CD4-positive, alpha-beta T cell treated with Interferon alpha-2 for 1 hour (primary cell): Measurements from ENCODE around the gene LTO1.

Source experiments
- DNase-seq, 2 donors: peaks; one replicate each; pipeline ENCODE4 v3.0.0-alpha.2; 2020 to 2022

Gene LTO1

DNA sequence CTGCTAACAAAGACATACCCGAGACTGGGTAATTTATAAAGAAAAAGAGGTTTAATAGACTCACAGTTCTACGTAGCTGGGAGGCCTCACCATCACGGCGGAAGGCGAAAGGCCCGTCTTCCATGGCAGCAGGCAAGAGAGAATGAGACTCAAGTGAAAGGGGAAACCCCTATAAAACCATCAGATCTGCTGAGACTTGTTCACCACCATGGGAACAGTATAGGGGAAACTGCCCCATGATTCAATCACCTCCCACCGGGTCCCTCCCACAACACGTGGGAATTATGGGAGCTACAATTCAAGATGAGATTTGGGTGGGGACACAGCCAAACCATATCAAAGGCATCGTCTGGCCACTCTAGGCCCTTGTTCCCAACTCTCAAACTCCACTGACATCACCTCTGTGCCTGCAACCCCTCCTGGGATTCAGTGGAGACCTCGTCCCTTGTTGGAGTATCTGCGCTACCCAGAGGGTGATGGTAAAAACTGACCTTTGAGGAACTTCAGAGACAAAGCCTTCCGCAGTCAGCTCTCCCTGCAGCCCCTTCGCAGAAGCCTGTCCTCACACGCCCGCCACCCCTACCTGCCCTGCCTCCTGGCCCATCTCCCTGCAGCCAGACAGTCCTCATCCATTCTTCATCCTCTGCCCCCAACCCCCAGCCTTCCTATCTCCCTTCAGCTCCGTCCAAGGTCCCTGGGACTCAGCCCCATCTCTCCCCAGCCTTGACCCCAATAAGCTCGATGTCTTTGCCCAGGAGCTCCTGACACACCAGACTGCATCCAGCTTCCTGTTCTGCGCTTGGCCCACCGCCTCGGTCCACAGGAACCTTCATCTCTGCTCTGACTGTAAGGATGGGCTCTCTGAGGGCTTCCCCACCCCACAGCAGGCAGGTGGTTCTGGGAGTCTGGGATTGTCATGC is 18.4 kb downstream of the LTO1 start:
- DNase-seq = no peak

DNA sequence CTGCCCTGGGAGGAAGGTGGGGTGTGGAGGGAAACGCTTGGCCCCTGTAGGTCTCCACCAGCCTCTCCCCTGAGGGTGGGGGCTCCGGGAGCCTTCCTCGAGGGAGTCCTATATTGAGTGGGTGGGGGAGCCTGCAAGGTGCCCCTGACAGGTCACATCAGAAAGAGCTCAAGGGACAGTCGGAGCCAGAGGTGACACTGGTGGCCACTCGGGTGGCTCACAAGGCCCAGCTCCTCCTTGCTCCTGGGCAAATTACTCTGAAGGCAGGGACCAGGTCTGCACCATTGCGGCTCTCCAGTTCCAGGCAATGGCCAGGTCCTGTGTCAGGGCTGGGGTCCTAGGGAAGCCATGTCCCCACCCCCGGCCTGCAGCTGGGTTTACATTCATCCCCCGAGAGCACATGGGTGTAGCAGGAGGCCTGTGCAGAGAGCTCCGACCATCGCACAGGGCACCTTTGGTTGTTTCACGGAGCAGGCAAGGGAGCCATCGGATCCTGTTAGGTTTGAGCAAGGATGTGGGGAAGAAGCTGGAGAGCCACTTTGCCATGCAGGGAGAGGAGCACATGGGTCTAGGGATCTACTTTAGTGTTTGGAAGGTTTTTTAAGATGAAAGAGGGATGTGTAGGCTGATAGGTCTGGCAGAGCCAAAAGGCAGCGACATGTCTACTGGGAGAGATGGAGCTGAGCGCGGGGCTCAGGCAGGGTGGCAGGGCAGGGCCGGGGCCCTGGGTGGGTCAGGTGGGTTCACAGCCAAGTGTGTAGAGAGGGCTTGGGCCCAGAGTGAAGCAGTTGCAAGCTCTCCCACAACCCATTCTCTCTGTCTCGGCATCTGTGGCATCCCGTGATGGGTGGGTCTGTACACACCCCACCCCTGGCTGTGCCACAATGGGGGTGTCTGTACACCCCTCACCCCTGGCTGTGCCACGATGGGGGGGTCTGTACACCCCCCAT is 19.4 kb downstream of the LTO1 start:
- DNase-seq = no peak

DNA sequence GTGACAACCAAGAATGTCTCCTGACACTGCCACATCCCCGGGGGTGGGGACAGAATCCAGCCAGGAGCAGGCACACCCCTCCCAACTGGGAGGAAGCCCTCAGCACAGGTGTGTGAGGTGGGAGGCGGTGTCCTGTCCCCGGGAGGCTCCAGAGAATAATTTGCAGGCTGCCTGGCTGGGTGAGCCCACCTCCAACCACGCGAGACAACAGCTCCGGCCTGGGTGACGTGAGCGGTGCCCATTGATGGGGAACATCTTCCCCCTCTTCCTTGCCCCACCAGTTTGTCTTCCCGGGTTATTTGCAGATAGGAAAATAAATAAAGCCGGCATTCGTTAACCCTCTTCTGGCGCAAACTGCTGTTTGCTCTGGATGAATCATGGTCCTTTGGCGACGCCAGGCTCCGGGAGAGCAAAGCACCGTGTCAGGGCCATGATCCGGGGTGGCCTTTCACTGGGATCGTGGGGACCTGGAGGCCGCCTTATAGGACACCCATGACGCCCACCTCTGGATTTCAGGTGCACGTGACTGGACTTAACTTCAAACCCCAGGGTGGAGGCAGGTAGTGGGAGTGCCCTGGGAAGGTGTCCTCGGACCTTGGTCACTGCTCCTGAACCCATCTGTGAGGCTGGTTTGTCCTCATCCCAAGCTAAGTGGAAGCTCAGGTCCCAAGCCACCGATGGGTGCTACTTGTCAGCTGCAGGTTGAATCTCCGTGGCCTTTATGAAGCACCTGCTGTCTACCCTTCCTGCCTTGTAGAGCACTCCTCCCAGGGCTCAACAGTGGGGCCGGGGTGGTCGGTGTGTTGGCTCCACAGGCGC is 20.3 kb downstream of the LTO1 start:
- DNase-seq = no peak

DNA sequence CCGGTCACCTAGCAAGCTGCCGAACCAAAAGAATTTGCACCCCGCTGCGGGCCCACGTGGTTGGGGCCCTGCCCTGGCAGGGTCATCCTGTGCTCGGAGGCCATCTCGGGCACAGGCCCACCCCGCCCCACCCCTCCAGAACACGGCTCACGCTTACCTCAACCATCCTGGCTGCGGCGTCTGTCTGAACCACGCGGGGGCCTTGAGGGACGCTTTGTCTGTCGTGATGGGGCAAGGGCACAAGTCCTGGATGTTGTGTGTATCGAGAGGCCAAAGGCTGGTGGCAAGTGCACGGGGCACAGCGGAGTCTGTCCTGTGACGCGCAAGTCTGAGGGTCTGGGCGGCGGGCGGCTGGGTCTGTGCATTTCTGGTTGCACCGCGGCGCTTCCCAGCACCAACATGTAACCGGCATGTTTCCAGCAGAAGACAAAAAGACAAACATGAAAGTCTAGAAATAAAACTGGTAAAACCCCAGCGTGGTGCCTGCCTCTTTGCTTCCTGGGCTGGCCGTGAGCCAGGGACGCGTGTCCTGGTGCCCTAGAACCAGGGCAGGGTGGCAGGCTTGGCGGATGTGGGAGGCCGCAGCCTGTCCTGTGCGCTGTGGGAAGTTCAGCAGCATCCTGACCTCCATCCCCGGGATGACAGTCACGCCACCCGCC is 21.0 kb downstream of the LTO1 start:
- no peak for DNase-seq

DNA sequence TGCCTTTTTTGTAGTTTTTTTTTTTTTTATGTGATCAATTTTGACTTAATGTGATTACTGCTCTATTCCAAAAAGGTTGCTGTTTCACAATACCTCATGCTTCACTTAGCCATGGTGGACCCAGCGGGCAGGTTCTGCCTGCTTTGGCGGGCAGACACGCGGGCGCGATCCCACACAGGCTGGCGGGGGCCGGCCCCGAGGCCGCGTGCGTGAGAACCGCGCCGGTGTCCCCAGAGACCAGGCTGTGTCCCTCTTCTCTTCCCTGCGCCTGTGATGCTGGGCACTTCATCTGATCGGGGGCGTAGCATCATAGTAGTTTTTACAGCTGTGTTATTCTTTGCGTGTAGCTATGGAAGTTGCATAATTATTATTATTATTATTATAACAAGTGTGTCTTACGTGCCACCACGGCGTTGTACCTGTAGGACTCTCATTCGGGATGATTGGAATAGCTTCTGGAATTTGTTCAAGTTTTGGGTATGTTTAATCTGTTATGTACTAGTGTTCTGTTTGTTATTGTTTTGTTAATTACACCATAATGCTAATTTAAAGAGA is 21.7 kb downstream of the LTO1 start:
- no peak for DNase-seq

DNA sequence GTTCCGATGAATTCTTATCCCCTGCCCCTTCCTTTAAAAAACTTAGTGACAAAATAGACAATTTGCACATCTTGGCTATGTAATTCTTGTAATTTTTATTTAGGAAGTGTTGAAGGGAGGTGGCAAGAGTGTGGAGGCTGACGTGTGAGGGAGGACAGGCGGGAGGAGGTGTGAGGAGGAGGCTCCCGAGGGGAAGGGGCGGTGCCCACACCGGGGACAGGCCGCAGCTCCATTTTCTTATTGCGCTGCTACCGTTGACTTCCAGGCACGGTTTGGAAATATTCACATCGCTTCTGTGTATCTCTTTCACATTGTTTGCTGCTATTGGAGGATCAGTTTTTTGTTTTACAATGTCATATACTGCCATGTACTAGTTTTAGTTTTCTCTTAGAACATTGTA is 22.2 kb downstream of the LTO1 start:
- DNase-seq = no peak

DNA sequence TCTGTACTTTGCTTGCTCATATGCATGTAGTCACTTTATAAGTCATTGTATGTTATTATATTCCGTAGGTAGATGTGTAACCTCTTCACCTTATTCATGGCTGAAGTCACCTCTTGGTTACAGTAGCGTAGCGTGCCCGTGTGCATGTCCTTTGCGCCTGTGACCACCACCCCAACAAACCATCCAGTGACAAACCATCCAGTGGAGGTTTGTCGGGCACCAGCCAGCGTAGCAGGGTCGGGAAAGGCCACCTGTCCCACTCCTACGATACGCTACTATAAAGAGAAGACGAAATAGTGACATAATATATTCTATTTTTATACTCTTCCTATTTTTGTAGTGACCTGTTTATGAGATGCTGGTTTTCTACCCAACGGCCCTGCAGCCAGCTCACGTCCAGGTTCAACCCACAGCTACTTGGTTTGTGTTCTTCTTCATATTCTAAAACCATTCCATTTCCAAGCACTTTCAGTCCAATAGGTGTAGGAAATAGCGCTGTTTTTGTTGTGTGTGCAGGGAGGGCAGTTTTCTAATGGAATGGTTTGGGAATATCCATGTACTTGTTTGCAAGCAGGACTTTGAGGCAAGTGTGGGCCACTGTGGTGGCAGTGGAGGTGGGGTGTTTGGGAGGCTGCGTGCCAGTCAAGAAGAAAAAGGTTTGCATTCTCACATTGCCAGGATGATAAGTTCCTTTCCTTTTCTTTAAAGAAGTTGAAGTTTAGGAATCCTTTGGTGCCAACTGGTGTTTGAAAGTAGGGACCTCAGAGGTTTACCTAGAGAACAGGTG is 23.1 kb downstream of the LTO1 start:
- no peak for DNase-seq

DNA sequence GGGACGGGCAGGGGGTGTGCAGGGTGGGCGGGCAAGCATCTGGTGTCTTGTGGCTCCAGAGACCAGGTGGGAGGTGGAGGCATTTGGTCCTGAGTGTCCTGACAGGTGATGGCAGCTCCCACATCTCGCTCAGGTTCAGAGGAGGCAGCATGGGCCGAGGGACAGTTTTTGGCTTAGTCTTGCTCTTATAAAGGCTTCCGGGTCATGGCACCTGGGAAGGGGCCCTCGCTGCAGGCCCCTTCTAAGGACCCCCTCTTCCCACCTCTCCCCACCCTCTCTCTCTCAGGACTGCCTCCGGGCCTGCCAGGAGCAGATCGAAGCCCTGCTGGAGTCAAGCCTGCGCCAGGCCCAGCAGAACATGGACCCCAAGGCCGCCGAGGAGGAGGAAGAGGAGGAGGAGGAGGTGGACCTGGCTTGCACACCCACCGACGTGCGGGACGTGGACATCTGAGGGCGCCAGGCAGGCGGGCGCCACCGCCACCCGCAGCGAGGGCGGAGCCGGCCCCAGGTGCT is 24.3 kb downstream of the LTO1 start:
- DNase-seq = no peak

DNA sequence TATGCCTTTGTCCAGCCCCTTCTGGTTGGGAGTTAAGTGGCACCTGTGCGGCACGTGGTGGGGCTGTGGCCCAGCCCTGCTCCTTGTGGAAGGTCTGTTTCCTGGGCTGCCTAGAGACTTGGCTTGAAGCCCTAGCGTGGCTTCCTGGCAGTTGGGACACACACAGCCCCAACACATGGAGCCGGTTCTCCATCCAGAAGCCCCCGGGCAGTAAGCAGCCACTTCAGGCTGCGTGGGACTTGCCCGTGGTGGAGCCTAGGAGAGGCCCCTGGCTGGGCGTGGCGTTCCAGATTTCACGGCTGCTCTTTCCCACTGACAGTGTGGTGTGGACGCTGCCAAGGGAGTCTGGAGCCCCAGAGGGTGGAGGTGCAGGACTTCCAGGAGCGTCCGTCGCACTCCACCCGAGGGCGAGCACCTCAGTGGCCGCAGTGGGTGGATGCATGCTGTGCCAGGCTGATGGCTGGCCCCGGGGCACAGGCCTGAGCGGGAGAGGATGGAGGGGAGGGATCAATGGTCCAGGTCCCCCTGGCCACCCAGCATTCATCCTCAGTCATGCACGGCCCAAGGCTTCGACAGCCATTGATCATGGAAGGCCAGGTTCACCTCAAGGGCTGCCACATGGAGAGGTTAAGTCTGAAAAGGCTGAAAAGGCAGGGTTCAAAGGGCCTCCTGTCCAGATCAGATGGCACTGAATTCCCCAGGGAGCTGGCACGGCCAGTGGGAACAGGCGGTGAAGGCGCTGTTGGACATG is 24.9 kb downstream of the LTO1 start:
- DNase-seq = no peak

DNA sequence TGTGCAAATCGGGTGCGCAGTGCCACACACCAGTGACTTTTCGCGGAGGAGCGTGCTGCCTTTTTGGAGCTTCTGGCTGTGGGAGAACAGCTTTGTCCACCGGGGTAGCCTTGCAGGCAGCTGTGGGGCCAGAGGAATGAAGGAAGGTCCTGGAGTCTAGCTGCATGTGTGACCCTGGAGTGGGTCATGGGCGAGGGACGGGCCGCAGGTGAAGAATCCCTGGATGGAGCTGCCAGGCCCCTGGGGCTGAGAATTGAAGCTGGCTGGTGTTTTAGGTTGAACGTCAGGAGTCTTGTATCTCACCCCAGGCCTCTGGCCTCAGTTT is 25.6 kb downstream of the LTO1 start:
- DNase-seq = no peak

DNA sequence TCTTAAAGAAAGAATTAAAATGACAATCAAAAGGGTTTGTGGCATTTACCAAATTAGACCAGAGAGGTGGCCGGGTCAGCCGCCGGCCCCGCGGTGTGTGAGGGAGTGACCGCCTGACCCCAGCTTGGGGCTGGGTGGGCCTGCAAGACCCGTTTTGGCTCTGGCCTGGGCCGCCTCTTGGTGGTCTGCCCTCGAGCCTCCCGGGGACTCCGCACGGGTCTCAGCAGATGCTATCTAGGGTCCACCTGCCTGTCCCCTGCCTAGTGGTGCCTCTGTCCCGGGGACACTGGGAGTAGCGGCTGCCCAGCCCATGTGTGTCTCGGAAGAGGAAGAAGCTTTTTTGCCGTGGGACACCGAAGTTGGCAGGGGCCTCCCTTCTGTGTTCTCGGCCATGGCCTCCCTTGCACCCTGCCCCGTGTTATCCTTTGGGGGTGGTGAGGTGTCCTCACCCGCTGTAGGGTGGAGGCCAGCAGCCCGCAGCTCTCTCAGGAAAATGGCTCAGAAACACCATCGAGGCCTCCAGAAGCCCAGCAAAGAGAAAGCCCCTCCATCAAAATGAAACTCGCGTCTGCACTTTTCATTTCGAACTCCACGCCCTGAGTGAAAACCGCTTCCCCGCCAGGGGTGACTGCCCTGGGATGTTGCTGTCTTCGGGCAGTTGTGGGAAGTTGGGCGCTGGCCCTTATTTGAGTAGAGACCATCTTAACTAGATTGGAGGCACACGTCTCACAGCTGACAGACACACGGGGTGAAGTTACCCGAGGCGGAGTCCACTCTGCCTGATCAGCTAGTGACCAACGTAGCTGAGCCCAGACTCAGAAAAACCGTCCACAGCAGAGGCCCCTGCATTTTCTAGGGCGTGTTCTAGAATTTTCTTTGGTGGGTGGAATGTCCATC is 26.2 kb downstream of the LTO1 start:
- DNase-seq = no peak

DNA sequence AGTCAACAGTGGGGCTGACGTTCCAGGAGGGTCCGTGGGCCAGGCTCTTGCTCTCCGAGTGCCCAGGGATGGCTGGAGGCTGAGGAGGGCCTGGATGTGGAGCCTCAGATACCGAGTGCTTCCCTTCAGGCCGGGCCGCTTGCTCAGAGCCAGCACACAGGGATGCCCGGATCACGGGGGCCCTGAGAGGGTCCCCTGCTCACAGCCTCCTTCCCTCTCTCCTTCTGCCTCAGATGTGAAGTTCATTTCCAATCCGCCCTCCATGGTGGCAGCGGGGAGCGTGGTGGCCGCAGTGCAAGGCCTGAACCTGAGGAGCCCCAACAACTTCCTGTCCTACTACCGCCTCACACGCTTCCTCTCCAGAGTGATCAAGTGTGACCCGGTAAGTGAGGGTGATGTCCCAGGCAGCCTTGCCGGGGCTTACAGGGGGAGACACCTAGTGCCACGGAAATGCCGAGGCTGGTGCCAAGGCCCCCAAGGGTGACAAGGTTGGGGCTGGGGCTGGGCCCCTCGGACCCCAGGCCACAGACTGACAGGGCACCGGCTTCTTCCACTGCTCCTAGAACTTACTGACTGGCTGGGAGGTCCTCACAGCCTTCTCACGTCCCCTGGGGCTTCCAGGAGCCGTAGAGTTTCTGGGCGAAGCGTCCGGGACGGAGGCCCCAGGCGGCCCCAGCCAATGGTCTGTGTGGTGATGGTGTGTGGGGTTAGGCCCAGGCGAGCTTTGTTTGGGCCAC is 27.2 kb downstream of the LTO1 start:
- no peak for DNase-seq

DNA sequence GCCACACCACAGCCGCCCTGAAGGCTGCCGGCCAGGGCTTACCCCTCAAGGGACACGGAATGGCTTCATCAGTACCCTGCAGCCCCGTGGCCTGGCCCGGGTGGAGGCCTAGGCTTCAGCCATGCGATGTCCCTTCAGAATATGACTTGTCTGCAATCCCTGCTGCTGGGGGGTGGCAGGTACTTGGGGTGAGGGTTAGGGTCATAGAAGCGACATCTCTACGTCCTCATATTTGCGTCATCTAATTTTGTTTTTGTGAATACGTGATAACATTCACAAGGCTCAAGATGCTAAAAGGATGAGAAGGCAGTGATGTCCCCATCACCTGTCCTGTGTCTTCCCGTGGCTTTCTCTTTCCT is 27.8 kb downstream of the LTO1 start:
- no peak for DNase-seq

DNA sequence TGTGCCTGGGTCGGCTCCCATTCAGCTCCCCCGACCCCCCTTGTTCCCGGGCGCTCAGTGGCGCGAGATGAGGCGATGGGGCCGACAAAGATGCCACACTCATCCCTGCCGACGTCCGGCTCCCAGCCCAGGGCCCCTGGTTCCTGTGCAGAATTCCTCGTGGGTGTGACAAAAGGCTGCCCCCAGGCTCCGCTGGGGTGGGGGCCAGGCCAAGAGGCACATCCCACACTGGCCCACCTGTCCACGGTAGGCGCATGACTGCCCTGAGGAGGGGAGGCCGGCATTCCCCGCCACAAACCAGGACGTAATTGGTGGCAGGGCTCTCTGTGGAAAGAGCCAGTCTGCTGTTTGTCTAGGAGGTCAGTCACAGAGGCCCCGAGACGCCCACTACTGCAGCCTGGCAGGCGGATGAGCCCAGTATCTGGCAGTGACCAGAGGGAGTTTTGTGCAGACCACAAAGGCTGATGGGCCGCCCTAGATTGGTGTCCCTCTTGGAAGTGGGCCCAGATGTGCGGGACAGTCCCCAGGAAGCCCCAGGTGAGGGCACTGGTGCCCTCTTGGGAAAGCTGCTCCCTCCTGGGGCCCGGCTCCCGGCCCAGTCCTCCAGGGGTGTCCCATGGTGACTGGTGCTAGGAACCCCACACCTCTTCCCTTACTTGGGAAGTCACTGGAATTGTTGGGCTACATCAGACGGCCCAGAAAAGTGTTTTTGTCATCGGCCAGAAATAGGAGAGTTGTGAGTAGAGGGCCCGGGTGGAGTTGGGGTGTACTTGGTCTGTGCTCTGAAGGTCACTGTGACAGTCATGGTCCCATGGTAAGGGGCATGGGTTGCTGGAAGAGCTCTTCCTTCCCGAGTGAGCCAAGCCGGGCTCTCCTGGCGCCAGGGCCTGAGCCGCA is 28.4 kb downstream of the LTO1 start:
- no peak for DNase-seq

DNA sequence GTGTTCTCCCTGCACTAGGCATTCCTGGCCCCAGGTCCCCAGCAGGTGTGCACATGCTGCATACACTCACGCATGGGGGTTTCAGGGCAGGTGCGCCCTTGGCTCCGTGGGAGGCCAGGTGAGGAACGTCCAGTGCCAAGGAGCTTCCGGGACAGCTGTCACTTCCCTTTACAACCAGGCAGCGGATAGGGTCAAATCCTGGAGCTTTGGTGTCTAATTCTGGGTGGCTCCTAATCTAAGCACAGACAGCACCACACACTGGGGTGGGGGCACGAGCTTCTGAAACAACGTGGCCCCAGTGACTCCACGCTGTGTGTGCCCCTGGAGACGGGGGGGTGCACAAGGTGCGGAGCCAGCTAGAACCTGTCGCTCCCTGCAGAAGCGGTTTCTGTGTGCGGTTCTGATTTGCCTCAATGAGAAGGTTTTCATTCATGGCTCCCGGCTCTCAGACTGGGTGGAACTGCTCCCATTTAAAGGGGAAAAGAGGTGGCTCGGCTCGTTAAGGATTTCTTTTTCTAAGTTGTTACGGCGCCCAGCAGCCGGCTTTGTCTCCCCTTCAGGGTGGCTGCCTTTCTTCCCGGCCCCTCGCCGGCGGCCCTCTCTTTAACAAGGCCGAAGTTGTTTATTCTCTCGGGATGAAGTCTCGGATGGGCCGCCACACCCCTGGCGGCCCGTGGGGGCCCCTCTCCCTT is 29.2 kb downstream of the LTO1 start:
- DNase-seq = no peak

DNA sequence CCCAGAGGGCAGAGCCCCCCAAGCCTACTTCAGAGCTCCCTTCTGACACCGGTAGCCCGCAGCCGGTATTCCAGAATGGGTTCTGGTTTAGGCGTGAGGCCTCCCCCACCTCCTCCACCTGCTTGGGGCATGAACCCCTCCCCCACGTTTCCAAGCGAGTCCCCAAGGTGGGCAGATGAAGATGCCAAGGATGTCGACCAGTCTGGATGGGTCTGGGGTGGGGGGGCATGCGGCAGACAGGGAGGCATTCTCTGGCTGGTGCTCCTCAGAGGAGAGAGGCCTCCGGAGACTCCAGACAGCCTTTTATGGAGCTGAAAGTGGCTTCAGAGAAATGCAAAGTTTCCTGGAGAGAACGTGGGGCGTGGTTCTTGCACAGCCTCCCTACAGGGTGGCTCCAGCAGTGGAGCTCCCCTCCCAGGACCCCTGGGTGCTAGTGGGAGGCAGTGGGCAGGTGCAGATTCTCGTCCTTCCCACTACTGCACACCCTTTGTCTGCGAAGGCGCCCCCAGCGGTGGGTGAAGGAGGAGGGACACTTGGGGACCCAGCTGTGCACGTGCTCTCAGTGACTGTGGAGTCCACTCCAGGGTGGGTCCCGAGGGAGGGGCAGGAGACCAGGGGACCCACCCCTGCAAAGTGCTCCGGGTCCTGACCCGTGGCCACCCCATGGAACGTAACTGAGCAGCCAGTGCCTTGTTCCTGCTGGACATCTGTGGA is 30.0 kb downstream of the LTO1 start:
- DNase-seq = no peak
